ENCODE data around the gene CGNL1.

The CGNL1 gene

GRCh38 chr15:57517030-57517671 lies 140.8 kb downstream of the CGNL1 start:
- H3K27ac Mint-ChIP-seq = no peak overlapping the region
- H3K9me3 Mint-ChIP-seq = no peaks in the 10 kb centered on the region
- H3K27me3 Mint-ChIP-seq (ENCODE audit: low read depth) = no peaks in the 10 kb centered on the region
- no peaks in the 10 kb centered on the region for H3K36me3 Mint-ChIP-seq (ENCODE audit: low read depth)
- H3K4me1 Mint-ChIP-seq (ENCODE audit: low read depth) = no peaks in the 10 kb centered on the region
- no peak overlapping the region for H3K4me3 Mint-ChIP-seq
- DNase-seq (ENCODE audit: low spot score) = no peak

GRCh38 chr15:57518779-57519405 lies 142.6 kb downstream of the CGNL1 start:
- H3K9me3 Mint-ChIP-seq = no peaks in the 10 kb centered on the region
- H3K27ac Mint-ChIP-seq = no peak overlapping the region
- peaks cover 4% of the 10 kb centered on the region for H3K27me3 Mint-ChIP-seq (ENCODE audit: low read depth)
- no peak for DNase-seq (ENCODE audit: low spot score)
- H3K4me1 Mint-ChIP-seq (ENCODE audit: low read depth) = no peaks in the 10 kb centered on the region
- no peak overlapping the region for H3K4me3 Mint-ChIP-seq
- H3K36me3 Mint-ChIP-seq (ENCODE audit: low read depth) = no peaks in the 10 kb centered on the region

- Mint-ChIP-seq H3K36me3 (ENCODE audit: low read depth) (no peaks in the 10 kb centered on the region), H3K27me3 (ENCODE audit: low read depth) (peaks cover 4% of the 10 kb centered on the region), H3K4me1 (ENCODE audit: low read depth) (no peaks in the 10 kb centered on the region), H3K4me3 (no peak overlapping the region), H3K27ac (no peak overlapping the region), H3K9me3 (no peaks in the 10 kb centered on the region)
- no peak for DNase-seq (ENCODE audit: low spot score)
Measured at GRCh38 chr15:57519806-57520205, 143.5 kb downstream of the CGNL1 start.

- peaks cover 4% of the 10 kb centered on the region for H3K27me3 Mint-ChIP-seq (ENCODE audit: low read depth)
- H3K4me3 Mint-ChIP-seq = no peak overlapping the region
- H3K36me3 Mint-ChIP-seq (ENCODE audit: low read depth) = no peaks in the 10 kb centered on the region
- H3K27ac Mint-ChIP-seq = no peak overlapping the region
- H3K9me3 Mint-ChIP-seq = no peaks in the 10 kb centered on the region
- no peak for DNase-seq (ENCODE audit: low spot score)
- no peaks in the 10 kb centered on the region for H3K4me1 Mint-ChIP-seq (ENCODE audit: low read depth)
Measured at GRCh38 chr15:57521503-57521902, 145.2 kb downstream of the CGNL1 start.

- Mint-ChIP-seq H3K27me3 (ENCODE audit: low read depth) (peaks cover 7% of the 10 kb centered on the region), H3K4me3 (no peak overlapping the region), H3K27ac (no peak overlapping the region), H3K4me1 (ENCODE audit: low read depth) (no peaks in the 10 kb centered on the region), H3K9me3 (no peaks in the 10 kb centered on the region), H3K36me3 (ENCODE audit: low read depth) (no peaks in the 10 kb centered on the region)
- no peak for DNase-seq (ENCODE audit: low spot score)
Measured at GRCh38 chr15:57522148-57522547, 145.8 kb downstream of the CGNL1 start.

GRCh38 chr15:57525581-57525980 lies 149.3 kb downstream of the CGNL1 start:
- H3K27ac Mint-ChIP-seq = no peak overlapping the region
- H3K4me3 Mint-ChIP-seq = no peak overlapping the region
- H3K9me3 Mint-ChIP-seq = no peaks in the 10 kb centered on the region
- H3K4me1 Mint-ChIP-seq (ENCODE audit: low read depth) = no peaks in the 10 kb centered on the region
- peaks cover 12% of the 10 kb centered on the region for H3K27me3 Mint-ChIP-seq (ENCODE audit: low read depth)
- no peaks in the 10 kb centered on the region for H3K36me3 Mint-ChIP-seq (ENCODE audit: low read depth)
- DNase-seq (ENCODE audit: low spot score) = no peak

GRCh38 chr15:57526076-57526475 lies 149.8 kb downstream of the CGNL1 start:
- H3K4me1 Mint-ChIP-seq (ENCODE audit: low read depth) = no peaks in the 10 kb centered on the region
- no peaks in the 10 kb centered on the region for H3K9me3 Mint-ChIP-seq
- H3K4me3 Mint-ChIP-seq = no peak overlapping the region
- no peak overlapping the region for H3K27ac Mint-ChIP-seq
- no peaks in the 10 kb centered on the region for H3K36me3 Mint-ChIP-seq (ENCODE audit: low read depth)
- H3K27me3 Mint-ChIP-seq (ENCODE audit: low read depth) = peaks cover 16% of the 10 kb centered on the region
- no peak for DNase-seq (ENCODE audit: low spot score)

GRCh38 chr15:57526615-57527014 lies 150.3 kb downstream of the CGNL1 start:
- peaks cover 21% of the 10 kb centered on the region for H3K27me3 Mint-ChIP-seq (ENCODE audit: low read depth)
- no peaks in the 10 kb centered on the region for H3K4me1 Mint-ChIP-seq (ENCODE audit: low read depth)
- no peak overlapping the region for H3K4me3 Mint-ChIP-seq
- no peak overlapping the region for H3K27ac Mint-ChIP-seq
- DNase-seq (ENCODE audit: low spot score) = no peak
- H3K36me3 Mint-ChIP-seq (ENCODE audit: low read depth) = no peaks in the 10 kb centered on the region
- no peaks in the 10 kb centered on the region for H3K9me3 Mint-ChIP-seq

GRCh38 chr15:57527382-57528091 lies 151.2 kb downstream of the CGNL1 start:
- no peak for DNase-seq (ENCODE audit: low spot score)
- no peak overlapping the region for H3K4me3 Mint-ChIP-seq
- peaks cover 25% of the 10 kb centered on the region for H3K27me3 Mint-ChIP-seq (ENCODE audit: low read depth)
- H3K4me1 Mint-ChIP-seq (ENCODE audit: low read depth) = no peaks in the 10 kb centered on the region
- no peak overlapping the region for H3K27ac Mint-ChIP-seq
- no peaks in the 10 kb centered on the region for H3K9me3 Mint-ChIP-seq
- no peaks in the 10 kb centered on the region for H3K36me3 Mint-ChIP-seq (ENCODE audit: low read depth)

GRCh38 chr15:57528940-57529565 lies 152.7 kb downstream of the CGNL1 start:
- Mint-ChIP-seq H3K4me3 (no peak overlapping the region), H3K27ac (no peak overlapping the region), H3K27me3 (ENCODE audit: low read depth) (peaks cover 21% of the 10 kb centered on the region), H3K36me3 (ENCODE audit: low read depth) (no peaks in the 10 kb centered on the region), H3K9me3 (no peaks in the 10 kb centered on the region), H3K4me1 (ENCODE audit: low read depth) (no peaks in the 10 kb centered on the region)
- DNase-seq (ENCODE audit: low spot score) = no peak

GRCh38 chr15:57529748-57530147 lies 153.4 kb downstream of the CGNL1 start:
- Mint-ChIP-seq H3K27ac (no peak overlapping the region), H3K9me3 (no peaks in the 10 kb centered on the region), H3K36me3 (ENCODE audit: low read depth) (no peaks in the 10 kb centered on the region), H3K4me3 (no peak overlapping the region), H3K27me3 (ENCODE audit: low read depth) (peaks cover 24% of the 10 kb centered on the region), H3K4me1 (ENCODE audit: low read depth) (no peaks in the 10 kb centered on the region)
- no peak for DNase-seq (ENCODE audit: low spot score)

GRCh38 chr15:57532731-57533447 lies 156.6 kb downstream of the CGNL1 start:
- Mint-ChIP-seq H3K9me3 (no peaks in the 10 kb centered on the region), H3K36me3 (ENCODE audit: low read depth) (no peaks in the 10 kb centered on the region), H3K4me3 (no peak overlapping the region), H3K4me1 (ENCODE audit: low read depth) (no peaks in the 10 kb centered on the region), H3K27ac (no peak overlapping the region), H3K27me3 (ENCODE audit: low read depth) (peaks cover 21% of the 10 kb centered on the region)
- DNase-seq (ENCODE audit: low spot score) = no peak

- DNase-seq (ENCODE audit: low spot score) = no peak
- H3K4me3 Mint-ChIP-seq = no peak overlapping the region
- peaks cover 21% of the 10 kb centered on the region for H3K27me3 Mint-ChIP-seq (ENCODE audit: low read depth)
- no peaks in the 10 kb centered on the region for H3K9me3 Mint-ChIP-seq
- H3K4me1 Mint-ChIP-seq (ENCODE audit: low read depth) = no peaks in the 10 kb centered on the region
- H3K27ac Mint-ChIP-seq = no peak overlapping the region
- H3K36me3 Mint-ChIP-seq (ENCODE audit: low read depth) = no peaks in the 10 kb centered on the region
Measured at GRCh38 chr15:57533448-57533799, 157.1 kb downstream of the CGNL1 start.

- Mint-ChIP-seq H3K4me1 (ENCODE audit: low read depth) (no peaks in the 10 kb centered on the region), H3K27me3 (ENCODE audit: low read depth) (peaks cover 21% of the 10 kb centered on the region), H3K27ac (no peak overlapping the region), H3K36me3 (ENCODE audit: low read depth) (no peaks in the 10 kb centered on the region), H3K9me3 (no peaks in the 10 kb centered on the region), H3K4me3 (no peak overlapping the region)
- no peak for DNase-seq (ENCODE audit: low spot score)
Measured at GRCh38 chr15:57534281-57534680, 158.0 kb downstream of the CGNL1 start.
